H1 (cell line): ENCODE measurements around the gene GIMAP7. TPM values are rescaled to one million over a fixed set of nuclear protein-coding genes. Genes with fewer than 3 reads are reported as not detected.

Experiments
- CHD1 ChIP-seq: IDR thresholded peaks from 2 replicates; pipeline ENCODE4 v1.6.1; 2012; ENCODE audit warnings: low read depth, low read length, improper control_type of control experiment
- CTBP2 ChIP-seq: IDR thresholded peaks from 2 replicates; pipeline ENCODE4 v1.7.0; 2011; ENCODE audit warnings: borderline replicate concordance, mild to moderate bottlenecking, moderate library complexity, mixed read lengths, low read length; ENCODE audit not compliant: insufficient read depth, insufficient read length
- KDM5A ChIP-seq: fragments of 200-600 bp; IDR thresholded peaks from 2 replicates; pipeline ENCODE4 v1.7.1; 2012; ENCODE audit warnings: mild to moderate bottlenecking, low read length, inconsistent platforms, mixed read lengths
- NRF1 ChIP-seq: IDR thresholded peaks from 2 replicates; pipeline ENCODE4 v1.6.1; 2011; ENCODE audit warnings: mild to moderate bottlenecking, low read depth, low read length, improper control_type of control experiment
- POU5F1 ChIP-seq: IDR thresholded peaks from 2 replicates; pipeline ENCODE4 v1.6.1; 2011; ENCODE audit warnings: low read depth, mild to moderate bottlenecking, low read length, moderate library complexity
- RFX5 ChIP-seq: IDR thresholded peaks from 2 replicates; pipeline ENCODE4 v1.6.1; 2011; ENCODE audit warnings: low read depth, low read length, improper control_type of control experiment, borderline replicate concordance
- SP2 ChIP-seq: IDR thresholded peaks from 2 replicates; pipeline ENCODE4 v1.6.1; 2012; ENCODE audit warnings: mild to moderate bottlenecking, low read length, inconsistent platforms
- SRF ChIP-seq: IDR thresholded peaks from 2 replicates; pipeline ENCODE4 v1.6.1; 2011; ENCODE audit warnings: mild to moderate bottlenecking, low read depth, low read length, moderate library complexity
- ZNF274 ChIP-seq: IDR thresholded peaks from 2 replicates; pipeline ENCODE4 v1.7.0; 2012; ENCODE audit warnings: low read length, borderline replicate concordance; ENCODE audit errors: extremely low read depth
- polyA plus RNA-seq, 7 experiments: library from polyadenylated mRNA; depleted of rRNA in 3 of 7; stranded (reverse) in 5 of 7; unstranded in 2 of 7; fragments of >200 nt in 5 of 7; fragments of 200-250 nt in 2 of 7; gene quantifications; 1 replicate in 5 of 7; 2 replicates in 1 of 7; 4 replicates in 1 of 7; pipeline versions ENCODE4 v1.2.1 to v1.2.3, GENCODE V29; 2011 to 2013; ENCODE audit warnings: missing spikeins in 2 of 7, mixed read lengths in 2 of 7
- total RNA-seq: library from RNA; stranded (reverse); fragmentation: NEBNext Ultra II Directional; extraction: Animal tissue kit (Norgen Biotek cat#: 25700); gene quantifications from 2 replicates; pipeline ENCODE4 v1.2.1, GENCODE V29; 2021
- TF ChIP-seq, protein P1 (sequence below): fragments of 300-600 bp; sonication (generic); IDR thresholded peaks from 2 replicates; pipeline ENCODE4 v1.7.1; 2012; ENCODE audit warnings: low read length, moderate library complexity, mild to moderate bottlenecking, inconsistent platforms; ENCODE audit not compliant: insufficient replicate concordance
- TF ChIP-seq, protein P2 (sequence below): IDR thresholded peaks from 2 replicates; pipeline ENCODE4 v1.6.1; 2011; ENCODE audit warnings: low read length, improper control_type of control experiment

Gene GIMAP7
- total and polyA plus RNA-seq, 2 of the 8 experiments (the other 6 are each of a cell fraction or from before 2014, with no cell fraction given): not detected

DNA sequence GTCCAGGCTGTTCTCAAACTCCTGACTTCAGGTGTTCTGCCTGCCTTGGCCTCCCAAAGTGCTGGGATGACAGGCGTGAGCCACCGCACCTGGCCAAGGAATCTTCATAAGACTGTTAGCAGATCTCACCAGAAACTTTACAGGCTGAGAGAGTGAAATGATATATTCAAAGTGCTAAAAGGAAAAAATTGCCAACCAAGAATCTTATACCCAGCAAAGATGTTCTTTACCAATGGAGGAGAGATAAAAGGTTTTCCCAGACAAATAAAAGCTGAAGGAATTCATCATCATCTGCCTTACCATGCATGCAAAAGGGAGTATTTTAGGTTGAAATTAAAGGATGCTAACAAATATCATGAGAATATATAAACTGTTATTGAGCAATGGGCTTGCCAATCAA lies 23.6 kb downstream of the GIMAP7 start (continued):
- TF ChIP-seq, protein P1, sequence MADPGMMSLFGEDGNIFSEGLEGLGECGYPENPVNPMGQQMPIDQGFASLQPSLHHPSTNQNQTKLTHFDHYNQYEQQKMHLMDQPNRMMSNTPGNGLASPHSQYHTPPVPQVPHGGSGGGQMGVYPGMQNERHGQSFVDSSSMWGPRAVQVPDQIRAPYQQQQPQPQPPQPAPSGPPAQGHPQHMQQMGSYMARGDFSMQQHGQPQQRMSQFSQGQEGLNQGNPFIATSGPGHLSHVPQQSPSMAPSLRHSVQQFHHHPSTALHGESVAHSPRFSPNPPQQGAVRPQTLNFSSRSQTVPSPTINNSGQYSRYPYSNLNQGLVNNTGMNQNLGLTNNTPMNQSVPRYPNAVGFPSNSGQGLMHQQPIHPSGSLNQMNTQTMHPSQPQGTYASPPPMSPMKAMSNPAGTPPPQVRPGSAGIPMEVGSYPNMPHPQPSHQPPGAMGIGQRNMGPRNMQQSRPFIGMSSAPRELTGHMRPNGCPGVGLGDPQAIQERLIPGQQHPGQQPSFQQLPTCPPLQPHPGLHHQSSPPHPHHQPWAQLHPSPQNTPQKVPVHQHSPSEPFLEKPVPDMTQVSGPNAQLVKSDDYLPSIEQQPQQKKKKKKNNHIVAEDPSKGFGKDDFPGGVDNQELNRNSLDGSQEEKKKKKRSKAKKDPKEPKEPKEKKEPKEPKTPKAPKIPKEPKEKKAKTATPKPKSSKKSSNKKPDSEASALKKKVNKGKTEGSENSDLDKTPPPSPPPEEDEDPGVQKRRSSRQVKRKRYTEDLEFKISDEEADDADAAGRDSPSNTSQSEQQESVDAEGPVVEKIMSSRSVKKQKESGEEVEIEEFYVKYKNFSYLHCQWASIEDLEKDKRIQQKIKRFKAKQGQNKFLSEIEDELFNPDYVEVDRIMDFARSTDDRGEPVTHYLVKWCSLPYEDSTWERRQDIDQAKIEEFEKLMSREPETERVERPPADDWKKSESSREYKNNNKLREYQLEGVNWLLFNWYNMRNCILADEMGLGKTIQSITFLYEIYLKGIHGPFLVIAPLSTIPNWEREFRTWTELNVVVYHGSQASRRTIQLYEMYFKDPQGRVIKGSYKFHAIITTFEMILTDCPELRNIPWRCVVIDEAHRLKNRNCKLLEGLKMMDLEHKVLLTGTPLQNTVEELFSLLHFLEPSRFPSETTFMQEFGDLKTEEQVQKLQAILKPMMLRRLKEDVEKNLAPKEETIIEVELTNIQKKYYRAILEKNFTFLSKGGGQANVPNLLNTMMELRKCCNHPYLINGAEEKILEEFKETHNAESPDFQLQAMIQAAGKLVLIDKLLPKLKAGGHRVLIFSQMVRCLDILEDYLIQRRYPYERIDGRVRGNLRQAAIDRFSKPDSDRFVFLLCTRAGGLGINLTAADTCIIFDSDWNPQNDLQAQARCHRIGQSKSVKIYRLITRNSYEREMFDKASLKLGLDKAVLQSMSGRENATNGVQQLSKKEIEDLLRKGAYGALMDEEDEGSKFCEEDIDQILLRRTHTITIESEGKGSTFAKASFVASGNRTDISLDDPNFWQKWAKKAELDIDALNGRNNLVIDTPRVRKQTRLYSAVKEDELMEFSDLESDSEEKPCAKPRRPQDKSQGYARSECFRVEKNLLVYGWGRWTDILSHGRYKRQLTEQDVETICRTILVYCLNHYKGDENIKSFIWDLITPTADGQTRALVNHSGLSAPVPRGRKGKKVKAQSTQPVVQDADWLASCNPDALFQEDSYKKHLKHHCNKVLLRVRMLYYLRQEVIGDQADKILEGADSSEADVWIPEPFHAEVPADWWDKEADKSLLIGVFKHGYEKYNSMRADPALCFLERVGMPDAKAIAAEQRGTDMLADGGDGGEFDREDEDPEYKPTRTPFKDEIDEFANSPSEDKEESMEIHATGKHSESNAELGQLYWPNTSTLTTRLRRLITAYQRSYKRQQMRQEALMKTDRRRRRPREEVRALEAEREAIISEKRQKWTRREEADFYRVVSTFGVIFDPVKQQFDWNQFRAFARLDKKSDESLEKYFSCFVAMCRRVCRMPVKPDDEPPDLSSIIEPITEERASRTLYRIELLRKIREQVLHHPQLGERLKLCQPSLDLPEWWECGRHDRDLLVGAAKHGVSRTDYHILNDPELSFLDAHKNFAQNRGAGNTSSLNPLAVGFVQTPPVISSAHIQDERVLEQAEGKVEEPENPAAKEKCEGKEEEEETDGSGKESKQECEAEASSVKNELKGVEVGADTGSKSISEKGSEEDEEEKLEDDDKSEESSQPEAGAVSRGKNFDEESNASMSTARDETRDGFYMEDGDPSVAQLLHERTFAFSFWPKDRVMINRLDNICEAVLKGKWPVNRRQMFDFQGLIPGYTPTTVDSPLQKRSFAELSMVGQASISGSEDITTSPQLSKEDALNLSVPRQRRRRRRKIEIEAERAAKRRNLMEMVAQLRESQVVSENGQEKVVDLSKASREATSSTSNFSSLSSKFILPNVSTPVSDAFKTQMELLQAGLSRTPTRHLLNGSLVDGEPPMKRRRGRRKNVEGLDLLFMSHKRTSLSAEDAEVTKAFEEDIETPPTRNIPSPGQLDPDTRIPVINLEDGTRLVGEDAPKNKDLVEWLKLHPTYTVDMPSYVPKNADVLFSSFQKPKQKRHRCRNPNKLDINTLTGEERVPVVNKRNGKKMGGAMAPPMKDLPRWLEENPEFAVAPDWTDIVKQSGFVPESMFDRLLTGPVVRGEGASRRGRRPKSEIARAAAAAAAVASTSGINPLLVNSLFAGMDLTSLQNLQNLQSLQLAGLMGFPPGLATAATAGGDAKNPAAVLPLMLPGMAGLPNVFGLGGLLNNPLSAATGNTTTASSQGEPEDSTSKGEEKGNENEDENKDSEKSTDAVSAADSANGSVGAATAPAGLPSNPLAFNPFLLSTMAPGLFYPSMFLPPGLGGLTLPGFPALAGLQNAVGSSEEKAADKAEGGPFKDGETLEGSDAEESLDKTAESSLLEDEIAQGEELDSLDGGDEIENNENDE: no peak
- TF ChIP-seq RFX5: no peak
- TF ChIP-seq ZNF274: no peak
- TF ChIP-seq CTBP2: no peak
- TF ChIP-seq POU5F1: no peak
- TF ChIP-seq NRF1: no peak
- TF ChIP-seq KDM5A: no peak
- TF ChIP-seq CHD1: no peak
- no peak for TF ChIP-seq SP2
- no peak for TF ChIP-seq SRF
- TF ChIP-seq, protein P2, sequence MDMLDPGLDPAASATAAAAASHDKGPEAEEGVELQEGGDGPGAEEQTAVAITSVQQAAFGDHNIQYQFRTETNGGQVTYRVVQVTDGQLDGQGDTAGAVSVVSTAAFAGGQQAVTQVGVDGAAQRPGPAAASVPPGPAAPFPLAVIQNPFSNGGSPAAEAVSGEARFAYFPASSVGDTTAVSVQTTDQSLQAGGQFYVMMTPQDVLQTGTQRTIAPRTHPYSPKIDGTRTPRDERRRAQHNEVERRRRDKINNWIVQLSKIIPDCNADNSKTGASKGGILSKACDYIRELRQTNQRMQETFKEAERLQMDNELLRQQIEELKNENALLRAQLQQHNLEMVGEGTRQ: no peak
